GM12873 (cell line): Measurements from ENCODE around the gene MAGI3.

Source experiments
- CTCF ChIP-seq: IDR thresholded peaks from 2 replicates; pipeline ENCODE4 v1.5.1; 2012; ENCODE audit warnings: low read depth, mild to moderate bottlenecking, moderate library complexity, low read length, control low read depth; ENCODE audit not compliant: insufficient read depth; ENCODE audit errors: missing control alignments

MAGI3 gene

DNA sequence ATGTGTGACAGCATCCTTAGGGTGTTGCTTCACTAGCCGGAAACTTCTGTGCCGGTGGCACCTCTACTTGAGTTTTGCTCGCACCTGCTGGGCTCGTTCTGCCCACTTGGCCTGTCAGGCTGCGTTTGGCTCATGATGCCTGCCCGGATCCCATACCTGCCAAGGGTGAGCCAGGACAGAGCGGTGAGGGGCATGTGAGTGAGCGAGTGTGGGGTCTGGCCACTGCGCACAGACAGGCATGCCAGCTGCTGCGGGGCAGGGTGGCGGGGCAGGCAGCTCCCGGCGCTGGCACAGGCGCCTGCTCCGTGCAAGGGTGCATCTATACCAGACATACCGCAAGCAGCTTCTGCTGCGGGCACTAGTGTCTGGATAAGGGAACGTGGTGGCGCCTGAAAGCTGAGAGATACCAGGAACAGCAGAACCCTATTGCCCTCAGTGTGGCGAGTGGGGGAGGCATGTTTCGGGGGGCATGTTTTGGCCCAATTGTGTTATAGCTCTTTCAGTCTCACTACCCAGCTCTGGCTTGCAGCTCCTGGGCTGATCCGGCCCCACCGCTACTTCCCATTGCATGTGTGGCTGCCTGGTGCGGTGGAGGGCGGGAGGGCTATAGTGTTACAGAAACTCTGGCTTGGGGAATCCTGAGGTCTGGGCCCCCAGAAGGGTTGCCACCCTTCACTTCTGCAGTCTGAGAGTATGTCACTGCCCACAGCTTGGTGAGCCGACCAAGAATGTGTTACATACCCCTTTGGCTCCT is 32.2 kb downstream of the MAGI3 start:
- TF ChIP-seq CTCF, result no peak

- TF ChIP-seq CTCF, result no peak
These were observed 33.5 kb downstream of the MAGI3 start for GRCh38 chr1:113423826-113424225.

- TF ChIP-seq CTCF, result no peak
These were observed 39.3 kb downstream of the MAGI3 start for GRCh38 chr1:113429461-113430153.

DNA sequence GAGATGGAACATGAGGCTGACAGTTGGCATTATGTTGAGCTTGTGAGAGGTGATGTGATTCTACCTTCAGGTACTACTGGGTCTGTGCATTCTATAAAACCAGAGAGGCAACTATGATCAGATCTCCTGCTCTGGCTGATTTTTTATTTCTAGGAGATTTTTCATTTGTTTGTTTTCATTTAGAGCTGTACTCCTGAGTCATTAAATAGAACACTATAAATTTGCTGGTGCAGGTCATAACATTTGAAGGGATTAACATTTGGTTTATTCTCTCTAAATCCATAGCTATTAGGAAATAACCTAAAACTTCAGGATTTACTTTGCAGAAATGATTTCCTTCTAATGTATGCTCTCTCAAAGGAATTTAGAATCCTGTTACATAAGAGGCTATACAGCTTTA is 42.9 kb downstream of the MAGI3 start:
- no peak for TF ChIP-seq CTCF

DNA sequence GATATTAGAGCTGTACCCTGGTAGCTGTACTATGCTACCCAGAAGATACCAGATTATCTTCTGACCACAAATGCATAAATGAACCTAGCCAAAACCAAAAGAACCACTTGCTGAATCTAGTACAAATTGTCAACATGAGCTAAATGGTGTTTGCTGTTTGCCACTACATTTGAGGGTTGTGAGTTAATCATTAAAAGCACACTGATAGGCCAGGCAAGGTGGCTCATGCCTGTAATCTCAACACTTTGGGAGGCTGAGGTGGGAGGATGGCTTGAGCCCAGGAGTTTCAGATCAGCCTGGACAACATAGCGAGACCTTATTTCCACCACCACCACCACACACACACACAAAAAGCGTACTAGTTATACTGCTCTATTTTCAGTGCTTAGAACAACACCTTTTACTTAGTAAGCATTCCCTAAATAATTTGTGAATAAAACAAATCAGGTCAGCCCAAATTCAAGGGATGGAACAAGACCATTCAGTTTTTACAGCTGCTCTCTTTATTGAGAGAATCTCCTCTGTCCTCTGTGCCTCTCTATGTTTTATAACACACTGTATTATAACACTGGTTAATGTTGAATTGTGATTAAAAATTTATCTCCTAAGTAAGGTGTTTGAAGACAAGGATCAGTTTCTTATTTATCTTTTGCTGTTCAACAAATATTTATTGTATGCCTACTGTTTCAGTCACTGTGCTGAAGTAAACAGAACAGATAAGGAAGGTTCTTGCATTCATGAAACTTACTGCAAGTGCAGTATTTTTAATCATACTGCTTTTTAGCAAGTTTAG is 44.0 kb downstream of the MAGI3 start:
- no peak for TF ChIP-seq CTCF

DNA sequence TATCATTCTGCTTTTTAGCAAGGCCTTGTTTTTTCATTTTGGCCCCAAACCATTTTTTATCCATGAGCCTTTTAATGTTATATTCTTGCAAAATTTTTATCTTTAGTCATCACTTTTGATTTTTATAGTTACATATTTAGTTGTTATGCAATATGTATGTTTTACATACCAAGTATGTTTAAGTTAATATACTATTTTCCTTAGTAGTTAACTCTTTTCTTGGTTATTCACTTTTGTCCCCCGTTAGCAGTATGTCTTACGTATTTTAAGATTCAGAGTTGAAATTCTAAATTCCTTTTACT is 44.5 kb downstream of the MAGI3 start:
- no peak for TF ChIP-seq CTCF
